Breast epithelium (tissue), 3 donors: ENCODE measurements around the gene TEAD2.

Experiments used
- CTCF ChIP-seq, 3 donors: fragments of 450-650 bp; IDR thresholded peaks; one replicate each; pipeline ENCODE4 v1.5.1; 2016 to 2017; ENCODE audit warnings: antibody characterized with exemption in 3 of 3, mild to moderate bottlenecking in 3 of 3, moderate library complexity in 3 of 3
- POLR2A ChIP-seq: fragments of 450-650 bp; IDR thresholded peaks from one replicate; pipeline ENCODE4 v1.6.1; 2016; ENCODE audit warnings: antibody characterized with exemption, mild to moderate bottlenecking, moderate library complexity
- POLR2AphosphoS5 ChIP-seq, 3 donors: sonication (generic); formaldehyde crosslinking; IDR thresholded peaks; one replicate each; pipeline ENCODE4 v1.6.1; 2017; ENCODE audit warnings: antibody characterized with exemption in 3 of 3

GRCh38 chr19:49400029-49400428, 37.8 kb upstream of the TEAD2 start:
- TF ChIP-seq CTCF (IDR thresholded peaks at IDR 0.05) = no peak
- no peak for TF ChIP-seq POLR2A
- no peak for TF ChIP-seq POLR2AphosphoS5 (IDR thresholded peaks at IDR 0.05)
